Measurements from ENCODE around the gene GALNT6.

Gene GALNT6, protein sequence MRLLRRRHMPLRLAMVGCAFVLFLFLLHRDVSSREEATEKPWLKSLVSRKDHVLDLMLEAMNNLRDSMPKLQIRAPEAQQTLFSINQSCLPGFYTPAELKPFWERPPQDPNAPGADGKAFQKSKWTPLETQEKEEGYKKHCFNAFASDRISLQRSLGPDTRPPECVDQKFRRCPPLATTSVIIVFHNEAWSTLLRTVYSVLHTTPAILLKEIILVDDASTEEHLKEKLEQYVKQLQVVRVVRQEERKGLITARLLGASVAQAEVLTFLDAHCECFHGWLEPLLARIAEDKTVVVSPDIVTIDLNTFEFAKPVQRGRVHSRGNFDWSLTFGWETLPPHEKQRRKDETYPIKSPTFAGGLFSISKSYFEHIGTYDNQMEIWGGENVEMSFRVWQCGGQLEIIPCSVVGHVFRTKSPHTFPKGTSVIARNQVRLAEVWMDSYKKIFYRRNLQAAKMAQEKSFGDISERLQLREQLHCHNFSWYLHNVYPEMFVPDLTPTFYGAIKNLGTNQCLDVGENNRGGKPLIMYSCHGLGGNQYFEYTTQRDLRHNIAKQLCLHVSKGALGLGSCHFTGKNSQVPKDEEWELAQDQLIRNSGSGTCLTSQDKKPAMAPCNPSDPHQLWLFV

DNA sequence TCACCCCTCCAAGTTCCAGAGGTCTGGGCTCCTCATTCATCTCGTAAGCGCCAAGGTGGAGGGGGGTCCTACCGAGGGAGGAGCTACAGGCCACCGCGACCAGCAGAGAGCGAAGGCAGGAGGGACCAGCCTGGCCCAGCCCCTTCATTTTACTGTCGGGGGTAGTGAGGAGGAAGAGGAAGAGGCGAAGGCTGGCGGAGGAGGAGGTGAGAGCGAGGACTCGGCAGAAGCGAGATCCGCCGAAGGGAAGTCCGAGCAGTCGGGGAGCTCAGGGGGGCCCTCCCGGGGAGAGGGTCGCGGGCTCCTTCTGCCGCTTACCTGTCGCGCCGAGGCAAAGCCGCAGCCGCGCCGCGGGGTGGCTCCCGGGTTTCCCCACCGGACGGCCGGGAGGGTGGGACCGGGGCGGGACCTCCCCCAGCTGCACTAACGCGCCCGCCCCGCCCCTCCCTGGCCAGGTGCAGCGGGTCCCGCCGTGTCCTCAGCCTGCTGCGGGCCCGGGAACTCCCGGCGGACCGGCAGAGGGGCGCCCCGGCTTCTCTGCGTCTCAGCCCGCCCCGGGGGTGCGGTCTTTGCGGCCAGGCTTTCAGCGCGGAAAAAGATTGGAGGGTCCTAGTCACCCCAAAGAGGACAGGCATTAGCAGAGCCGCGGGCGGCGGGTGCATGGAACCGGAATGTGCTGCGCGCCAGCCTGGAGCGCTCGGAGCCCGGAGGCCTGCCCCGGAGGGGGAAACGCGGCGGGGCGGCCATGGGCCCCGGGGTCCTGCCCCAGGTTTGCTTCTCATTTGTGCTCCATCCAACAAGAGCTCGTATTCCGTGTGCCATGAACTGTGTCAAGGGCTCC, at the start of gene GALNT6:
TSS of gene GALNT6 (minus strand) at position 124 of the 841 bp plus-strand sequence. CDS start 11,625 bp downstream, outside the sequence.
- Mint-ChIP-seq H3K4me3 (peak within 1 kb of the TSS; percentile 93), H3K9me3 (ENCODE audit: low read depth) (no peaks in the 10 kb centered on the region), H3K4me1 (ENCODE audit: low read depth) (peaks cover 77% of the 10 kb centered on the region), H3K27ac (peak within 1 kb of the TSS; percentile 87), H3K27me3 (no peaks in the 10 kb centered on the region), H3K36me3 (peaks cover 3% of the 10 kb centered on the region)

DNA sequence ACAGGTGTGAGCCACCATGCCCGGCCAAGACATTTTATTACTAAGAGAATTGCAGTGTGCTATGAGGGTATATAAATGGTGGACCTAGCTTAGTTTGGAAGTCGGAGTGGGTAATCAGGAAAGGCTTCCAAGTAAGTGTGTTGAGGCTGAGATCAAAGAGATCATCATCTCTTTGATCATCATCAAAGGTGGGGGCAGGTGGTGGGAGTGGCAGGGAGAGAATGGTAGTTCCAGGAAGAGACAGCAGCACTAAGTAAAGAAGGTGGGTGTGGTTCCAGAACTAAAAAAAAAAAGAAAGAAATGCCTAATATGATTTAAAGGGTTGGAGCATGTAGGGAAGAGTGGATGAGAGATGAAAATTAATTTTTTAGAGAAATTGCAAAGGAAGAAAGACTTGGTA, 48.1 kb upstream of the GALNT6 start:
- Mint-ChIP-seq H3K4me3 (no peak overlapping the region), H3K27me3 (no peaks in the 10 kb centered on the region), H3K36me3 (peaks cover 5% of the 10 kb centered on the region), H3K27ac (no peak overlapping the region), H3K9me3 (ENCODE audit: low read depth) (no peaks in the 10 kb centered on the region), H3K4me1 (ENCODE audit: low read depth) (peaks cover 23% of the 10 kb centered on the region)

DNA sequence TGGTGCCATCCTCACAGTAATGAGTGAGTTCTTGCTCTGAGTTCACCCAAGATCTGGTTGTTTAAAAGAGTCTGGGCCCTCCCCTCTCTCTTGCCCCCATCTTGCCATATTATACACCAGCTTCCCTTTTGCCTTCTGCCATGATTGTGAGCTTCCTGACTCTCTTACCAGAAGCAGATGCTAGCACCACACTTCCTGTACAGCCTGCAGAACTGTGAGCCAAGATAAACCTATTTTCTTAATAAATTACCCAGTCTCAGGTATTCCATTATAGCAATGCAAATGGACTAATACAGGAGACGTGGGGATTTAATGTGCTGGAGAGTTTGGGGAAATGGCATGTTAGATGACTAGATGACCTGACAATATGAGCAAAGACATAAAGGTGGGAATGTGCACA, 46.2 kb upstream of the GALNT6 start:
- no peaks in the 10 kb centered on the region for H3K9me3 Mint-ChIP-seq (ENCODE audit: low read depth)
- no peak overlapping the region for H3K27ac Mint-ChIP-seq
- H3K4me3 Mint-ChIP-seq = no peak overlapping the region

DNA sequence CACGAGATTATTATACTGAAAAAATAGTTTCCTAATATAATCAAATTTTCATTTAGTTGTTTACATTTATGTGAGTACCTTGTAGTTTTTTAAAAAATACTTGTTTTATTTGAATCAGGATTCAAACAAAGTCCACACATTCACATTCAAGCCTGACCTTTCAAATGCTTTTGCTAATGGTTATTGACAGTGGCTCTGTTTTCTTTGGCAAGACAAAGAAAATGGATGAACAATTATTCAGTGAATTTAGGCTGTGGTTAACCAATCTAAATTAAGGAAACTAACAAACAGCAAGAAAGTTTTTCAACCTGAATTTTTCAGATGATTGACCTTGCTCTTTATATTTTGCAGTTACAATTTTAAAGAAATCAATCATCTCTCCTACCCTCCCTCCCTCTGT, 43.1 kb upstream of the GALNT6 start:
- Mint-ChIP-seq H3K27ac (no peak overlapping the region), H3K9me3 (ENCODE audit: low read depth) (no peaks in the 10 kb centered on the region), H3K36me3 (peaks cover 7% of the 10 kb centered on the region), H3K4me1 (ENCODE audit: low read depth) (peaks cover 10% of the 10 kb centered on the region), H3K4me3 (no peak overlapping the region), H3K27me3 (no peaks in the 10 kb centered on the region)

More for the DNA sequence above, 46.2 kb upstream of the GALNT6 start:
- Mint-ChIP-seq H3K36me3 (peaks cover 5% of the 10 kb centered on the region), H3K4me1 (ENCODE audit: low read depth) (peaks cover 23% of the 10 kb centered on the region), H3K27me3 (no peaks in the 10 kb centered on the region)

DNA sequence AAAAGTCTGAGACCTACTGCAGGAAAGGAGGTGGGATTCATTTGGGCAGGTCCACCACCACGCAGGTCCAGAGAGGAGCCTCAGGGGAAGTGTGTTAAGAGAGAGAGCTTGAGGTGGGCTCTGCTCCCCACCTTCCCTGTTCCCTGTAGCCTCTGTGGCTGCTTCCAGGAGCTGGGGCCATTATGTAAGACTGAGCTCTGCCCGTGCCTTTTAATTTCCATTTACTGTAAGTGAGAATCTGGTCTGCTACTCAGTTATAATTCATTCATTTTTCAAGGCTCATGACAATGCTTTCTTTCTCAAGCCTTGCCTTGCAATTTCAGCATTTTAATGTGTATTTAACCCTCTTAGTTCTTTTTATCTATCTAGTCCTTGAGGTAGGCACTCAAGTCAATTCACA, 41.7 kb upstream of the GALNT6 start:
- H3K27ac Mint-ChIP-seq = no peak overlapping the region

DNA sequence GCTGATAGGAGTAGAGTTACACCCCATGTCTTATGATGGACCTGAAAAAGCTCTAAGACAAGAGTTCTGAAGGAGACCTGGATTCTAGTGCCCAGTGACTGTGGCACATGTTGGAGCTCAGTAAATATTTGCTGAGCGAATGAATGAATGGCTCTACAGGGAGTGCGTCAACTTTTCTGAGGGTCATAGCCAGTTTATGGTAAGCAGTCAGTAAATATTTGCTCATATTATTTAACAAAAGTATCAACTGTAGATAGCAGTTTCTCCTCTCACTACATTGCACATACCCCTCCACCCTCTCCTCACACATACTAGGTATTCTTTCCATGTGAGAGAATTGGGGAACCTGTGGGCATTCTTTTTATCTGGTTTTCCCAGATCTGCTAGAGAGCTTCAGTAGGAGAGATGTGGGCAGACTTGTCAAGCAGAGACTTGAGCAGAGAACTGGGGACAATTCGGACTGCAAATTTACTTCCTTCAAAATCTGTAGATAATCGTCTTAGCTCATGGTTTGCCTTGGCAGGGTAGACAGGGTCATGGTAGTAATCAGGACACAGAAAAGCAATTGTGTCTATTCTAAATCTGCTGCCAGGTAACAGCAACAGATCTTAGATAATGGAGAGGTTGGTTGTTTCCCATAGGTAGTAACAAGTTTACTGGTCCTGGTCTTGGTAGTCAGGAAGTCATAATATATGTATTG, 39.1 kb upstream of the GALNT6 start:
- H3K4me1 Mint-ChIP-seq (ENCODE audit: low read depth) = peaks cover 1% of the 10 kb centered on the region
- H3K36me3 Mint-ChIP-seq = peaks cover 7% of the 10 kb centered on the region
- no peaks in the 10 kb centered on the region for H3K9me3 Mint-ChIP-seq (ENCODE audit: low read depth)
- no peak overlapping the region for H3K27ac Mint-ChIP-seq
- no peaks in the 10 kb centered on the region for H3K27me3 Mint-ChIP-seq
- H3K4me3 Mint-ChIP-seq = no peak overlapping the region

More for the DNA sequence above, 41.7 kb upstream of the GALNT6 start:
- H3K36me3 Mint-ChIP-seq = peaks cover 7% of the 10 kb centered on the region
- H3K27me3 Mint-ChIP-seq = no peaks in the 10 kb centered on the region
- H3K4me1 Mint-ChIP-seq (ENCODE audit: low read depth) = peaks cover 6% of the 10 kb centered on the region
- H3K4me3 Mint-ChIP-seq = no peak overlapping the region
- H3K9me3 Mint-ChIP-seq (ENCODE audit: low read depth) = no peaks in the 10 kb centered on the region

DNA sequence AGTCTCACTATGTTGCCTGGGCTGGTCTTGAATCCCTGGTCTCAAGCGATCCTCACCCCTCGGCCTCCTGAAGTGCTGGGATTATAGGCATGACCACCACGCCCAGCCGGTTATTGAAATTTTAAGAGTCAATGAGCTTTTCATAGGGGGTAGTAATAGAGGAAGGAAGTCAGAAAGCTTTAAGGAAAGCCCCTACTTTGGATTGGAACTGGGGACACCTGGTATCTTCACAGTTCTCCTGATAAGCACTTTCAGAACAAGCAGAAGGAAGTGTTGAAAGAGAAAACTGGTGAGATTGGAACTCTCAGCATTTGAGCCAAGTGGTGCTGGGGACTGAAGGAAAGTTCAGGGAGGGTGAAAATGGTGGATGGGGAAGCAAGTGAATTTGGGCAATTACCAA, 38.5 kb upstream of the GALNT6 start:
- H3K9me3 Mint-ChIP-seq (ENCODE audit: low read depth) = no peaks in the 10 kb centered on the region
- H3K27me3 Mint-ChIP-seq = no peaks in the 10 kb centered on the region
- peaks cover 3% of the 10 kb centered on the region for H3K4me1 Mint-ChIP-seq (ENCODE audit: low read depth)
- peaks cover 7% of the 10 kb centered on the region for H3K36me3 Mint-ChIP-seq
- no peak overlapping the region for H3K4me3 Mint-ChIP-seq
- no peak overlapping the region for H3K27ac Mint-ChIP-seq

DNA sequence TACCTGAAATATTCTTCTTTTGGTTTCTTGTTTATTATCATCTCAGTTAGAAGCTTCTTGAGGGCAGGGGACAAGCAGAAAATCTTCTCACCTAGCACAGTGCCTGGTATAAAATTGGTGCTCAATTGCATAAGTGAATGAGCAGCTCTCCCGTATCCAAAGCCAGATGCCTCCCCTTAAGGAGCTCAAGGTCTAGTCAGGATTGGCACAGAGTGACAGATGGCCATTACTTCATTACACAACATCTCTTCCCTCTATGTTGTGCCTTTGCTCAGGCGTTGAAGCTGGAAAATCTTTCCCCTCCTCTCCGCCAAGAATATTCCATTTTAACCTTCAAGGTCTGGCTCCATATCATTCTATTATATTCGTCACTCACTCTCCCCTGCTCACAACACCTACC, 37.0 kb upstream of the GALNT6 start:
- Mint-ChIP-seq H3K36me3 (peaks cover 7% of the 10 kb centered on the region), H3K4me3 (no peak overlapping the region), H3K9me3 (ENCODE audit: low read depth) (no peaks in the 10 kb centered on the region), H3K4me1 (ENCODE audit: low read depth) (peaks cover 8% of the 10 kb centered on the region), H3K27me3 (no peaks in the 10 kb centered on the region), H3K27ac (no peak overlapping the region)

DNA sequence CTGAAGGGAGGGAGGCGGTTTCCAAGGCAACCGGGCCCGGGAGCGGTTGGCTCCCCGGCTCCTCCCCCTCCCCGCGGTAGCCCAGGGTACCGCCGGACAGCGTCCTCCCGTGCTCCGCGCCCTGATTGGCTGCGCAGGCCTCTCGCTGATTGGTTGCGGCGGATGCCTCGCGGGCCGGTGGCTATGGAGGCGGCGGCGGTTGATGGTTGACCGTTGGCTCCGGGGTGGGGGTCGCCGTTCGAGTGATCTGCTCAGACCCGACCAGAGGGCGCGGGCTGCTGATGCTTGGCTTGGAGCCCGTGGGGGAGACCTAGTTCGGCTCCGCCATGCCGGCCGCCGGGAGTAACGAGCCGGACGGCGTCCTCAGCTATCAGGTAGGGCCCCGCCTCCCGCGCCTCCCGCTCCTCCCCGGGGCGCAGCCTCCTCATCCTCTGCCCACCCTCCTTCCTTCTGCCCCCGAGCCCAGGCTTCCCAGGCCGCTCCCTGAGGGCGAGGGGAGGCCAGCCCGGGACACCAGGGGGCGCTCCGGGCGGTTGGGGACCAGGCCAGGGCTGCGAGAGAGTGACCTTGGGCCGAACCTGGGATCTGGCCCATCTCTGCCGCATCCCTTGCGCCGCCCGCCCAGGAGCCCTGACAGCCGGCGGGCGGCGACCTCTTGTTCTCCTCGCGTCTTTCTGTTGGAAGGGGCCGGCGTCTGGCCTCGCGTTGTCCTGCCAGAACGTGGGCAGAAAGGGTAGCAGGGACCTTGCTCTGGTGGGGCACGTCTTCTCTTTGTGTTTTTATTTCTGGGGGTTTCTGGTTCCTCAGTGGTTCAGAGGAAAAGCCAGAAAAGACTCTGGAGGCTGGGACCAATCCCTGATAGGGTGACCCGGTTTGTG, 33.7 kb upstream of the GALNT6 start, which contains the start of gene SLC4A8:
TSS of gene SLC4A8 (plus strand) at position 170 of the 878 bp plus-strand sequence. CDS start at position 327, 157 bp downstream.
- peaks cover 10% of the 10 kb centered on the region for H3K4me1 Mint-ChIP-seq (ENCODE audit: low read depth)
- H3K4me3 Mint-ChIP-seq = peak within 1 kb of the TSS; percentile 85
- no peak within 1 kb of the TSS for H3K27ac Mint-ChIP-seq
- H3K27me3 Mint-ChIP-seq = no peaks in the 10 kb centered on the region
- H3K36me3 Mint-ChIP-seq = no peaks in the 10 kb centered on the region
- no peaks in the 10 kb centered on the region for H3K9me3 Mint-ChIP-seq (ENCODE audit: low read depth)

DNA sequence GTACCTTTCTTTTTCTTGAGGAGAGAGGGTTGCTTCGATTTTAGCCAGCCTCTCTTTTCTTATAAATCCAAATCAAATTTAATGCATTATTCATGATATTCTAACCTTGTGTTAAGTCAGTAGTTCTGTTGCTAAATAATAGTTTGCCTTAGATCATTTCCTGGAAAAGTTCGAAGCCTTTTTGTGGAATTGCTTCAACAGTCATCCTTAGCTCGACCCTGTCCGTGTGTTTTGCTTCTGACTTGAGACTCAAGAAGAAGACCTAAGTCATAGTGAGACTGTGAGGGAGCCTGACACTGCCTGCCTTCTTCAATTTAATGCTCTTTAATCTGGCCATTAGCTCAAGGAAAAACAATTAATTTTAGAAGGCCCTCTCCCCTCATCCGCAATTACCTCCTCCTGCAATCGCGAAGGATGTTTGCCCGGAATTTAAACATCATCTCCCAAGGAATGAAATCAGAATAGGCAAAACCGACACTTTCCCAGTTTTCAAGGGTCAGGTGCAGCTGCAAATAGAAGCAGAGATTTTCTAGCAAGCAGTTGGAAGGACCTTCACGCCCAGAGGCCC, 33.0 kb upstream of the GALNT6 start:
- peak overlapping the region; percentile 85 for H3K4me3 Mint-ChIP-seq
- no peaks in the 10 kb centered on the region for H3K36me3 Mint-ChIP-seq
- no peaks in the 10 kb centered on the region for H3K27me3 Mint-ChIP-seq
- H3K4me1 Mint-ChIP-seq (ENCODE audit: low read depth) = peaks cover 10% of the 10 kb centered on the region
- no peak overlapping the region for H3K27ac Mint-ChIP-seq
- no peaks in the 10 kb centered on the region for H3K9me3 Mint-ChIP-seq (ENCODE audit: low read depth)

DNA sequence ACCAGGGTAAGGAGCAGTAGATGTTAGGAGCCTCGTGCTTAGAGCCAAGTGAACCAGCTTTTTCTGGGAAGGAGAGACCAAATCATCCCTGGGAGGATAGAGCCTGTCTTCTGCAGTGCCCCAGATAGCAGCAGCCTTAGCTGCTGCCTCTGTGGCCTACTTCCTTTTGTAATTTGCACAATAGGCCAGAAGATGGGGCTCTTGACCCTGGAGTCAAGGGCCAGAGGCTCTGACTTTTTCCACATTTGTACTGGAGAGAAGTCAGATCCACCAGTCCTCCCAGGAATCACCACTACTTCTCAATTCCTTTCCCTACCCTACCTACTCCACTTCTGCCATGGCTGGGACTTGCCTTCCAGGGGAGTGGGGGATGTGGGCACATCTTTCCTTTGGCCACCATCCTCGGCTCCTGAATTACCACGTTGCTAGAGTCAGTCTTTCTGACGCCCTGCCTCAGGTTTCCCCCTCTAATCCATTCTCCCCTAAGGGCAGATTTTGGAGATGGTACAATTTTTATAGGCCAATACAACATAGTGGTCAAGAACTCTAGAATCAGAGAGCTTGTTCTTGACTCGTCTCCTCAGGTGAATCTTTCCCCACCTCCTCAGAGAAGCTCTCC, 30.2 kb upstream of the GALNT6 start:
- Mint-ChIP-seq H3K27me3 (no peaks in the 10 kb centered on the region), H3K4me3 (no peak overlapping the region), H3K36me3 (no peaks in the 10 kb centered on the region), H3K4me1 (ENCODE audit: low read depth) (peaks cover 9% of the 10 kb centered on the region), H3K27ac (no peak overlapping the region), H3K9me3 (ENCODE audit: low read depth) (no peaks in the 10 kb centered on the region)

DNA sequence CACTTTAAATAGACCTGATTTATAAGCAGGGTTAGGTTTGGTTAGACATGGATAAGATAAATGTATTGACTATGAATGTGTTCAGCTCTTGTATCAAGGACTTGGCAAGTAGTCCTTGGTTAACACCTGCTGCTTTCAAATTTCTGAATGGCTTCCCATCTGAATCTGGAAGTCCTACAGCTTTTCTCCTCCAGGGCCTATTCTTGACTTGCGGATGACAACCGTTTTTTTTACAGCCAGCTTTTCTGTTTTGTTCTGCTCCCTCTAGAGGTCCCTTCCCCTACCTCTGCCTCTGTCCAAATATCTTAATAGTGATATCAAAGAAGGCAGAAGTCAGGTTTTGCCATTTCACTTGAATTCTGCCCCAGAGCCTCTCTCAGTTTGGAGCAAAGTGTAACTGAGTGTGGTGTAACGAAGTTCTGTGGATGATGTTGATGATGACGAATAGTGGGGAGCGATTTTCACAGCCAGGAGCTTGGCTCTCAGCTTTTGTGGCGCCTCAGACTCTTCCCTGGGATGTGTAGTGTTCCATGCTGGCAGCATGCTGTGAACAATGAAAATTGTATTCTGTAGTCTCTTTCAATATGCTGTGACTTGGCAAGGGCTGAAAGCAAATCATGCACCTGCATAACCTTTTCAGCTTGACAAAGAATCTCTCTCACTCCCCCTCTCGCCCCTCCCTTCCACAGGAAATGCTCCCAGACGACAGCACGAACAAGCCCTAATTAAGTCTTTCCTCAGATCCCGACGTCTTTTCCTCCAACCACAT, 28.4 kb upstream of the GALNT6 start:
- H3K4me3 Mint-ChIP-seq = no peak overlapping the region
- no peaks in the 10 kb centered on the region for H3K9me3 Mint-ChIP-seq (ENCODE audit: low read depth)
- H3K27ac Mint-ChIP-seq = no peak overlapping the region
- peaks cover 2% of the 10 kb centered on the region for H3K36me3 Mint-ChIP-seq
- H3K4me1 Mint-ChIP-seq (ENCODE audit: low read depth) = peaks cover 7% of the 10 kb centered on the region
- H3K27me3 Mint-ChIP-seq = no peaks in the 10 kb centered on the region

All from activated naive CD8-positive, alpha-beta T cell (primary cell).